Suprapubic skin (tissue), 4 donors: Measurements from ENCODE around the gene AIM2. TPM values are rescaled to one million over a fixed set of nuclear protein-coding genes. Genes with fewer than 3 reads are reported as not detected.

Experiments
- DNase-seq, 2 donors: peaks; one replicate each; pipeline ENCODE4 v3.0.0-alpha.2; 2019; ENCODE audit warnings: low spot score in 2 of 2
- H3K27ac ChIP-seq: fragments of 200-600 bp; sonication (generic); one replicate; pipeline ENCODE4 v1.5.1; 2019
- H3K27me3 ChIP-seq: fragments of 200-600 bp; sonication (generic); one replicate; pipeline ENCODE4 v1.5.1; 2019
- H3K36me3 ChIP-seq: fragments of 200-600 bp; sonication (generic); one replicate; pipeline ENCODE4 v1.5.1; 2019
- H3K4me1 ChIP-seq: fragments of 200-600 bp; sonication (generic); one replicate; pipeline ENCODE4 v1.5.1; 2019
- H3K4me3 ChIP-seq: fragments of 200-600 bp; sonication (generic); one replicate; pipeline ENCODE4 v1.5.1; 2019; ENCODE audit warnings: mild to moderate bottlenecking
- H3K9me3 ChIP-seq: fragments of 200-600 bp; sonication (generic); one replicate; pipeline ENCODE4 v1.5.1; 2019
- CTCF ChIP-seq, 2 donors: fragments of 200-600 bp in 1 of 2; fragments of 450-650 bp in 1 of 2; sonication (generic) in 1 of 2; IDR thresholded peaks; one replicate each; pipeline ENCODE4 v1.5.1; 2016 to 2019; ENCODE audit warnings: antibody characterized with exemption in 2 of 2, mild to moderate bottlenecking in 1 of 2, moderate library complexity in 1 of 2
- EP300 ChIP-seq: sonication (generic); formaldehyde crosslinking; IDR thresholded peaks from one replicate; pipeline ENCODE4 v1.6.1; 2017; ENCODE audit warnings: antibody characterized with exemption
- POLR2A ChIP-seq, 2 donors: fragments of 450-650 bp; IDR thresholded peaks; one replicate each; pipeline ENCODE4 v1.6.1; 2017; ENCODE audit warnings: antibody characterized with exemption in 2 of 2, mild to moderate bottlenecking in 2 of 2, moderate library complexity in 2 of 2
- POLR2AphosphoS5 ChIP-seq, 3 donors: sonication (generic); formaldehyde crosslinking; IDR thresholded peaks; one replicate each; pipeline ENCODE4 v1.6.1; 2017; ENCODE audit warnings: antibody characterized with exemption in 3 of 3
- WGBS: methylation state at CpG from one replicate; pipeline ENCODE4 v1.1.5; 2018; 5-methylcytosine and 5-hydroxymethylcytosine counted together
- total RNA-seq, 4 donors: library from RNA; depleted of rRNA; stranded (reverse); fragments of >200 nt; gene quantifications; one replicate each; pipeline ENCODE4 v1.1.0, GENCODE V29; 2016

The AIM2 gene
- total RNA-seq: not detected

- 50% methylated on average over 6 of the region's 6 CpGs for WGBS
- TF ChIP-seq EP300 (no peak), POLR2AphosphoS5 (IDR thresholded peaks at IDR 0.05) (no peak)
- no peaks in the 10 kb centered on the region for H3K4me1 ChIP-seq
- no peak for DNase-seq
- H3K36me3 ChIP-seq: no peaks in the 10 kb centered on the region
- H3K27me3 ChIP-seq: no peaks in the 10 kb centered on the region
- no peak within 1 kb of the TSS for H3K4me3 ChIP-seq
- no peak within 1 kb of the TSS for H3K27ac ChIP-seq
- H3K9me3 ChIP-seq: no peaks in the 10 kb centered on the region
Measured at GRCh38 chr1:159076438-159077119, at the start of gene AIM2. Gene AIM2 (minus strand): TSS chr1:159076766. CDS start chr1:159073499, 3,267 bp downstream.

- no peak overlapping the region for H3K4me3 ChIP-seq
- DNase-seq: no peak
- TF ChIP-seq EP300 (no peak), CTCF (IDR thresholded peaks at IDR 0.05) (no peak), POLR2AphosphoS5 (IDR thresholded peaks at IDR 0.05) (no peak), POLR2A (IDR thresholded peaks at IDR 0.05) (no peak)
- no peaks in the 10 kb centered on the region for H3K27me3 ChIP-seq
- WGBS: 92% methylated on average over 5 of the region's 5 CpGs
- no peaks in the 10 kb centered on the region for H3K4me1 ChIP-seq
- H3K27ac ChIP-seq: no peak overlapping the region
- no peaks in the 10 kb centered on the region for H3K36me3 ChIP-seq
- H3K9me3 ChIP-seq: no peaks in the 10 kb centered on the region
Measured at GRCh38 chr1:159123587-159123986, 47.0 kb upstream of the AIM2 start.

GRCh38 chr1:159122005-159122621, 45.5 kb upstream of the AIM2 start:
- no peak overlapping the region for H3K27ac ChIP-seq
- TF ChIP-seq POLR2A (IDR thresholded peaks at IDR 0.05) (no peak), POLR2AphosphoS5 (IDR thresholded peaks at IDR 0.05) (no peak), EP300 (no peak), CTCF (IDR thresholded peaks at IDR 0.05) (no peak)
- no peak overlapping the region for H3K4me3 ChIP-seq
- DNase-seq: no peak
- no peaks in the 10 kb centered on the region for H3K27me3 ChIP-seq
- H3K4me1 ChIP-seq: no peaks in the 10 kb centered on the region
- no peaks in the 10 kb centered on the region for H3K9me3 ChIP-seq
- H3K36me3 ChIP-seq: no peaks in the 10 kb centered on the region
- WGBS: 41% methylated on average over 2 of the region's 2 CpGs

GRCh38 chr1:159121526-159121925, 45.0 kb upstream of the AIM2 start:
- Histone ChIP-seq H3K27ac (no peak overlapping the region), H3K4me3 (no peak overlapping the region), H3K4me1 (no peaks in the 10 kb centered on the region), H3K27me3 (no peaks in the 10 kb centered on the region), H3K36me3 (no peaks in the 10 kb centered on the region), H3K9me3 (no peaks in the 10 kb centered on the region)
- WGBS: 68% methylated on average over 1 of the region's 1 CpG
- DNase-seq: no peak
- no peak for TF ChIP-seq CTCF (IDR thresholded peaks at IDR 0.05)
- no peak for TF ChIP-seq POLR2AphosphoS5 (IDR thresholded peaks at IDR 0.05)
- TF ChIP-seq POLR2A (IDR thresholded peaks at IDR 0.05): no peak
- no peak for TF ChIP-seq EP300

GRCh38 chr1:159120317-159120716, 43.8 kb upstream of the AIM2 start:
- no peaks in the 10 kb centered on the region for H3K27me3 ChIP-seq
- no peak overlapping the region for H3K27ac ChIP-seq

More at GRCh38 chr1:159120317-159120716, 43.8 kb upstream of the AIM2 start:
- no peak for DNase-seq
- Histone ChIP-seq H3K36me3 (no peaks in the 10 kb centered on the region), H3K9me3 (no peaks in the 10 kb centered on the region), H3K4me1 (no peaks in the 10 kb centered on the region), H3K4me3 (no peak overlapping the region)
- TF ChIP-seq POLR2AphosphoS5 (IDR thresholded peaks at IDR 0.05): no peak
- TF ChIP-seq EP300: no peak
- TF ChIP-seq CTCF (IDR thresholded peaks at IDR 0.05): no peak
- TF ChIP-seq POLR2A (IDR thresholded peaks at IDR 0.05): no peak
- 84% methylated on average over 4 of the region's 4 CpGs for WGBS
